ENCODE measurements around the gene PLXNB2. TPM values are rescaled to one million over a fixed set of nuclear protein-coding genes. Genes with fewer than 3 reads are reported as not detected.

PLXNB2 gene
- total RNA-seq, 4 donors from 2014 or later, result 93.2 to 207 (median 102) TPM

GRCh38 chr22:50249341-50250248, 57.9 kb downstream of the PLXNB2 start:
- Histone ChIP-seq H3K36me3 (peaks cover 0 to 28% of the 10 kb centered on the region in 2 donors), H3K4me3 (no peak overlapping the region), H3K4me1 (peaks cover 0 to 70% (median 32%) of the 10 kb centered on the region in 3 donors), H3K27ac (no peak overlapping the region), H3K27me3 (no peaks in the 10 kb centered on the region), H3K9me3 (no peaks in the 10 kb centered on the region)
- ATAC-seq, result no peak
- no peak for TF ChIP-seq POLR2AphosphoS5 (IDR thresholded peaks at IDR 0.05)
- TF ChIP-seq EP300 (IDR thresholded peaks at IDR 0.05), result no peak
- TF ChIP-seq CTCF (IDR thresholded peaks at IDR 0.05), result no peak
- no peak for TF ChIP-seq POLR2A (IDR thresholded peaks at IDR 0.05)
- WGBS, 2 donors (ENCODE audit: low coverage in 1 of 2), result no CpG with 5 or more reads among the region's 32 CpGs

GRCh38 chr22:50248196-50249081, 59.0 kb downstream of the PLXNB2 start:
- no peak for TF ChIP-seq CTCF (IDR thresholded peaks at IDR 0.05)
- TF ChIP-seq POLR2AphosphoS5 (IDR thresholded peaks at IDR 0.05), result no peak
- no peak for TF ChIP-seq EP300 (IDR thresholded peaks at IDR 0.05)
- no peak for TF ChIP-seq POLR2A (IDR thresholded peaks at IDR 0.05)
- no peak for ATAC-seq
- 90% methylated on average over 2 of the region's 29 CpGs; no CpG with 5 or more reads in 1 of the 2 donors for WGBS, 2 donors (ENCODE audit: low coverage in 1 of 2)
- Histone ChIP-seq H3K4me1 (peaks cover 0 to 79% (median 32%) of the 10 kb centered on the region in 3 donors), H3K27ac (no peak overlapping the region), H3K36me3 (peaks cover 0 to 26% of the 10 kb centered on the region in 2 donors), H3K9me3 (no peaks in the 10 kb centered on the region), H3K4me3 (no peak overlapping the region), H3K27me3 (no peaks in the 10 kb centered on the region)

- Histone ChIP-seq H3K9me3 (no peaks in the 10 kb centered on the region), H3K27me3 (no peaks in the 10 kb centered on the region), H3K4me1 (peaks cover 0 to 86% (median 37%) of the 10 kb centered on the region in 3 donors), H3K4me3 (no peak overlapping the region), H3K36me3 (peaks cover 0 to 26% of the 10 kb centered on the region in 2 donors), H3K27ac (no peak overlapping the region)
- ATAC-seq, result no peak
- no CpG with 5 or more reads among the region's 16 CpGs for WGBS, 2 donors (ENCODE audit: low coverage in 1 of 2)
- TF ChIP-seq POLR2AphosphoS5 (IDR thresholded peaks at IDR 0.05), result no peak
- no peak for TF ChIP-seq CTCF (IDR thresholded peaks at IDR 0.05)
- no peak for TF ChIP-seq POLR2A (IDR thresholded peaks at IDR 0.05)
- no peak for TF ChIP-seq EP300 (IDR thresholded peaks at IDR 0.05)
Measured at GRCh38 chr22:50247748-50248147, 59.7 kb downstream of the PLXNB2 start.

- WGBS, 2 donors (ENCODE audit: low coverage in 1 of 2), result 62 to 77% methylated on average over 6 to 7 of the region's 20 CpGs
- Histone ChIP-seq H3K27ac (peak overlapping the region in 2 of 4 donors; percentile 95 to 96), H3K4me1 (peaks cover 0 to 89% (median 47%) of the 10 kb centered on the region in 3 donors)
Measured at GRCh38 chr22:50246242-50247175, 60.9 kb downstream of the PLXNB2 start.

More at GRCh38 chr22:50246242-50247175, 60.9 kb downstream of the PLXNB2 start:
- TF ChIP-seq POLR2AphosphoS5 (IDR thresholded peaks at IDR 0.05) (no peak), EP300 (IDR thresholded peaks at IDR 0.05) (no peak), CTCF (IDR thresholded peaks at IDR 0.05) (no peak), POLR2A (IDR thresholded peaks at IDR 0.05) (no peak)
- Histone ChIP-seq H3K9me3 (no peaks in the 10 kb centered on the region), H3K36me3 (peaks cover 0 to 26% of the 10 kb centered on the region in 2 donors), H3K27me3 (no peaks in the 10 kb centered on the region), H3K4me3 (peak overlapping the region in 1 of 2 donors; percentile 92)
- no peak for ATAC-seq

Measured in gastroesophageal sphincter (tissue), 4 donors.